DMS153 treated with DMSO at 0.1 percent for 48 hours (cell line): Measurements from ENCODE around the gene PARP3.
A peak's percentile ranks its signal among the peaks of the same experiment; 100 is the strongest.

Experiments
- DNase-seq: peaks from one replicate; lab custom pipeline; 2025; ENCODE audit not compliant: unreplicated experiment; lab: John Stamatoyannopoulos, UW

Gene PARP3

GRCh38 chr3:51966016-51966415 lies 23.9 kb downstream of the PARP3 start:
- DNase-seq, result no peak

DNA sequence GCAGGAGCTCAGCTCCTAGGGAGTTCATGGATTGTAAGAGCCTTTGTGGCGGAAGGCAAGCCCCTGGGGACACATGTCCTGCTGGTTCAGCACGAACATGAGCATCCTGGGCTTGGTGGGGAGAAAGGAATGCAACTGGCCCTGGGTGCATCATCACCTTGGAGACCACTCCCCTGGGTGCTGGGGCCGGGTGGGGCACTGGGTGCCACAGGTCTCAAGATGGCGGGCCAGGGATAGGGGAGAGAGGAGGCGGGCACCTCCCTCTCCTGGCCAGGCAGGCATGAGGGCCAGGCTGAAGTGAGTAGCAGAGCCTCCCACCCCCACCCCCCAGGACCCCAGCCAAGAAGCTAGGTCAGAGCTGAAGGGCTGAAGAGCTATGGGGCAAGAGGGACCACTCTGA lies 24.3 kb downstream of the PARP3 start:
- DNase-seq, result no peak

DNA sequence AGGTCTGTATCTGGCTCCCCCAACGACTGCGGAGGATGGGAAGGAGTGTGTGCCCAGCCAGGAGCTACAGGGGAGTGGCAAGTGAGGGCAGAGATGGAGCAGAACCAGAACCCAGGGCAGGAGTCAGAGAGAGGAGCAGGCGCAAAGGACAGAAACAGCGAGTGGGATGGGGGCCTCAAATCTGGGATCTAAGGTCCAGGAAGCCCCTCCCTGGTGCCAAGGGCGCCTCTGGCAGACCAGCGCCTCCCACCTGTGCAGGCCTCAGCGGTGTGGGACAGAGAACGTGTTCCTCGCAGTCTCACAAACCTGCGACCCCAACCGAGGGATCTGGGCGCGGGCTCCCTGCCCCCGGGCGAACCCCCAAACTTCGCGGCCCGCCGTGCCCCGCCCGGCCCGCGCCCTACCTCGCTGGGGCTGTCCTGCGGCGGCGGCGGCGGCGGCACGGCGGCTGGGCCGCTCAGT lies 24.8 kb downstream of the PARP3 start:
- no peak for DNase-seq

DNA sequence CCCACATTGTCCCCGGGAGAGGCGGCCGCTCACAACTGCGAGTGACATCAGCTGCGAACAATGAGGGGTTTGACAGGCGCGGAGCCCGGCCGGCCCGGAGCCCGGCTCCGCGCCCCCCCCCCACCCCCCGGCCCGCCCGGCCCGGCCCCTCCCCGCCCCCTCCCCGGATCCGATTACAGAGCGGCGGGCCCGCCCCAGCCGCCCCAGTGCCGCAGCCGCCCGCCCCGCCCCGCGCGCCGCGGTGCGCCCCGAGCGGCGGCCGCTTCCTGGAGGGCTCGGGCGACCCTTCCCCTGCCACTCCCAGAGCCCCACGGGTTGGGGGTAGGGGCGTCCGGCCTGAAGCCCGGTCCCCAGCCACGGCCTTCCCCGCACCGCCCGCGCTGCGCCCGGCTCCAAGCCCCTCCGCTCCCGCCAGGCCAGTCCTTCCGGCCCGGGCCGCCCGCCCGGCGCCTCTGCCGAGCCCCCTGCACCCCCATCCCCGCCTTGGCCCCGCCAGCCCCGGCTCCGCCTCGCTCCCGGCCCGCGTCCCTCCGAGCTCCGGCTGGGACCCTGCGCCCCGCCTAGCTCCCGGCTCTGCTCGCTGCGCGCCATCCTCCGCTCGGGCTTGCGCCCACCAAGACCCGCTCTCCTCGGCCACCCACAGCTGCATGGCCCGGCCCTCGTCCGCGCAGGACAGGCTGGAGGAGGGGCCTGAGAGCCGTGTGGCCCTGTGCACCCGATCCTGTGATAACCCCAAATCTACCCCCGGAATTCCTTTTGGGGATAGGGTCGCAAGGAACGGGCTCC lies 25.4 kb downstream of the PARP3 start, which contains the start of gene PCBP4:
Gene PCBP4 (minus strand): TSS at position 71 of the 786 bp plus-strand sequence. CDS start 6,214 bp downstream, outside the sequence.
- no peak for DNase-seq

- no peak for DNase-seq
Observed at GRCh38 chr3:51968170-51968775, 26.1 kb downstream of the PARP3 start.

GRCh38 chr3:51968883-51969678 lies 26.9 kb downstream of the PARP3 start:
- no peak for DNase-seq

GRCh38 chr3:51969841-51970240 lies 27.7 kb downstream of the PARP3 start:
- DNase-seq, result no peak

- DNase-seq, result no peak
Observed at GRCh38 chr3:51970606-51971300, 28.6 kb downstream of the PARP3 start.

DNA sequence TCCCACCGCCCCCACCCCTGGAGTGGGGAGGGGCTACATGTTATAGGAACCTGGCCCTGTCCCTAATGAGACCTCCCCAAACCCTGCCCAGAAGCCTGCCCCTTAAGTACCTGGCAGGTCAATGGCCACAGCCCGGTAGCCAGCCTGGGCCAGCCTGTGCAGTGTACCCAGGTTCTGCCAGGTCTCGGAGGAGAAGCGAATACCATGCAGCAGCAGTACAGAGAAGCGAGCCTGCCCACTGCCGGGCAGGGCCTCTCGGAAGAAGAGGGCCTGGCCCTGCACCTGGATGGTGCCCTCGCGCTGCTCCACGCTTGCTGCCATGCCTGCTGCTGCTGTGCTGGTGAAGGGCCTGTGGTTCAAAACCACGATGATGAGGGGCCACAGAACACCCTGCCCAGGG lies 29.2 kb downstream of the PARP3 start:
- no peak for DNase-seq

- no peak for DNase-seq
Observed at GRCh38 chr3:51974277-51974962, 32.3 kb downstream of the PARP3 start.

DNA sequence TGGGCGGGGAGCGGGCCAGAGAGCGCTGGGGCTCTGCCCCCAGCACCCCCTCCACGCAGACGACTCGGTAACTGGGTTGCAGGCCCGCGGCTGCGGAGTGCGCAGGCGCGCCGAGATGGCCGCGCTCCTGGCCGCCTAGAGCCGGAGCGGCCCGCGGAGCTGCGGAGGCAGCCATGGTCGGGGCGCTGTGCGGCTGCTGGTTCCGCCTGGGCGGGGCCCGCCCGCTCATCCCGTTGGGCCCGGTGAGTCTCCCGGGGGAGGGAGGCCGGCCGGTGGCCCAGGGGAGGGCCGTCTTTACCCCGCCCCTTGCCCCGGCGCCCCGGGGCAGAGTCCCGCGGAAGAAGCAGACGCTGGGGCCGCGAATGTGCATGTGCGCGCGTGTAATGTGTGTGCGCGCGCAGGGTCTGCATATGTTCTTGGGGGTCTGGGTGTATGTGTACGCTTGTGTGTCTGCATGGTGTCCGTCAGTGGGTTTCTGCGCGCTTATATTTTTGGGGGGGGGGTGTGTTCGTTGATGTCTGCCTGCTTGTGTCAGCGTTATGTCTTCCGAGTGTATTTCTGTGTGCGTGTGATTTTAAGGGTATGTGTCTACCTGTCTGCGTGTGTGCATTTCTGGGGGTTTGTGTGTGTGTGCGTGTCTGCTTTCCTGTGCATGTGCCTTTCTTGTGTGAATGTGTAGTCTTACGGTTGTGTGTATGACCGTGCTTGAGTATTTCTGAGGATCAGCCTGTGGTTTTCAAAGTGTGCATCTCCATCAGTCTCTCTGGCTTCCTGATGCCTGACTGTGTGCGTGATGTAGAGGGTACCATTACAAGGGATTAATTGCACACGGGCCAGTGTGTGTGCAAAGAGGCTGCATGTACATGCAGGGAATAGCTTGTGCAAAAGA lies 33.0 kb downstream of the PARP3 start, which contains the start of gene ABHD14A:
Gene ABHD14A (plus strand): TSS at position 102 of the 889 bp plus-strand sequence. CDS start 72 bp downstream, at position 174.
- DNase-seq, result no peak

- DNase-seq, result no peak
Observed at GRCh38 chr3:51975852-51976549, 33.8 kb downstream of the PARP3 start.

DNA sequence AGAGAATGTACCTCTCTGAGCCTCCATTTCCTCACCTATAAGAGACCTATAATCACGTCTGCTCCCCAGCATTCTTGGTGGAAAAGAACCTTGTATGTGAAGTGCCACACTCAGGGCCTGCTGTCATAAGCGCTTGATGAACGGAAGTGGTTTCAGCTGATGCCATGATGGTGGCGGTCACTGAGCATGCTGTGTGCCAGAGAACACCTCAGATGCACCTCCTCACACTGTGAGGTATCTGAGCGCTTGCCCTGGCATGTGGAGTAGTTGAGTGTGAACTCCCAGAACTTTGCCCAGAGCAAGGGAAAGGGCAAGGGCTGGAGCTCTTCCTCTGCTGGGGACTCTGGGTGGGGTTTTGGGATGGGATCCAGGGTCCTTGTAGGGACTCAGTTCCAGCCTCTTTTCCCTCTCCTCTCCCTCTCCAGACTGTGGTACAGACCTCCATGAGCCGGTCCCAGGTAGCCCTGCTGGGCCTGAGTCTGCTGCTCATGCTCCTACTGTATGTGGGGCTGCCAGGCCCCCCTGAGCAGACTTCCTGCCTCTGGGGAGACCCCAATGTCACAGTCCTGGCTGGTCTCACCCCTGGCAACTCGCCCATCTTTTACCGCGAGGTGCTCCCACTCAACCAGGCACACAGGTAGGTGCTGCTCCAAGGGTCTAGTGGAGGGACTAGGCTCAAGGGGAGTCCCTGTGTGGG lies 35.4 kb downstream of the PARP3 start:
- DNase-seq, result no peak

- no peak for DNase-seq
Observed at GRCh38 chr3:51978143-51978502, 36.0 kb downstream of the PARP3 start.

GRCh38 chr3:51980253-51980652 lies 38.1 kb downstream of the PARP3 start:
- no peak for DNase-seq

- DNase-seq, result peak; percentile 34
Observed at GRCh38 chr3:51982352-51982837, 40.2 kb downstream of the PARP3 start.

- DNase-seq, result peak; percentile 20
Observed at GRCh38 chr3:51982838-51983577, 40.8 kb downstream of the PARP3 start, which contains the start of gene ACY1. Gene ACY1 (plus strand): TSS chr3:51983535. CDS start chr3:51984065, 530 bp downstream.
